NOMO-1 treated with DMSO at 0.1 percent for 48 hours (cell line): ENCODE results near the gene HIF1AN.

Experiments
- DNase-seq: peaks from one replicate; lab custom pipeline; 2025; ENCODE audit not compliant: unreplicated experiment; lab: John Stamatoyannopoulos, UW

HIF1AN gene

GRCh38 chr10:100535715-100536353 is at the start of gene HIF1AN:
Gene HIF1AN (plus strand): TSS chr10:100535943. CDS start chr10:100535959, 16 bp downstream.
- DNase-seq = peak; percentile 96

- no peak for DNase-seq
Measured at GRCh38 chr10:100487529-100487928, 48.2 kb upstream of the HIF1AN start.

- no peak for DNase-seq
Measured at GRCh38 chr10:100489396-100489795, 46.3 kb upstream of the HIF1AN start.

- DNase-seq = no peak
Measured at GRCh38 chr10:100490531-100490930, 45.2 kb upstream of the HIF1AN start.

GRCh38 chr10:100496567-100496966 is 39.2 kb upstream of the HIF1AN start:
- DNase-seq = no peak

- DNase-seq = no peak
Measured at GRCh38 chr10:100498059-100498458, 37.7 kb upstream of the HIF1AN start.

GRCh38 chr10:100501423-100501822 is 34.3 kb upstream of the HIF1AN start:
- DNase-seq = no peak

GRCh38 chr10:100502926-100503494 is 32.7 kb upstream of the HIF1AN start:
- no peak for DNase-seq

GRCh38 chr10:100504096-100504495 is 31.6 kb upstream of the HIF1AN start:
- peak; percentile 42 for DNase-seq

- no peak for DNase-seq
Measured at GRCh38 chr10:100505164-100505563, 30.6 kb upstream of the HIF1AN start.

- DNase-seq = no peak
Measured at GRCh38 chr10:100506596-100507356, 29.0 kb upstream of the HIF1AN start.

- no peak for DNase-seq
Measured at GRCh38 chr10:100507357-100507732, 28.4 kb upstream of the HIF1AN start.

- no peak for DNase-seq
Measured at GRCh38 chr10:100508266-100508665, 27.5 kb upstream of the HIF1AN start.

- peak; percentile 55 for DNase-seq
Measured at GRCh38 chr10:100508691-100509150, 27.0 kb upstream of the HIF1AN start.

GRCh38 chr10:100509241-100509840 is 26.4 kb upstream of the HIF1AN start:
- DNase-seq = no peak

GRCh38 chr10:100510533-100511308 is 25.0 kb upstream of the HIF1AN start:
- DNase-seq = peak; percentile 90

GRCh38 chr10:100515612-100516011 is 20.1 kb upstream of the HIF1AN start:
- no peak for DNase-seq

- no peak for DNase-seq
Measured at GRCh38 chr10:100516847-100517246, 18.9 kb upstream of the HIF1AN start.

GRCh38 chr10:100518761-100519241 is 16.9 kb upstream of the HIF1AN start:
- peak; percentile 41 for DNase-seq

- DNase-seq = no peak
Measured at GRCh38 chr10:100519311-100520051, 16.3 kb upstream of the HIF1AN start, which contains the start of gene SEC31B. Gene SEC31B (minus strand): TSS chr10:100519861. CDS start chr10:100516952, 2,909 bp downstream.
